Inflammatory macrophage (primary cell): ENCODE measurements around the gene H2BK1.

Source experiments
- DNase-seq, 2 donors: peaks; one replicate each; pipeline ENCODE4 v3.0.0-alpha.2; 2020 to 2022

H2BK1 gene

DNA sequence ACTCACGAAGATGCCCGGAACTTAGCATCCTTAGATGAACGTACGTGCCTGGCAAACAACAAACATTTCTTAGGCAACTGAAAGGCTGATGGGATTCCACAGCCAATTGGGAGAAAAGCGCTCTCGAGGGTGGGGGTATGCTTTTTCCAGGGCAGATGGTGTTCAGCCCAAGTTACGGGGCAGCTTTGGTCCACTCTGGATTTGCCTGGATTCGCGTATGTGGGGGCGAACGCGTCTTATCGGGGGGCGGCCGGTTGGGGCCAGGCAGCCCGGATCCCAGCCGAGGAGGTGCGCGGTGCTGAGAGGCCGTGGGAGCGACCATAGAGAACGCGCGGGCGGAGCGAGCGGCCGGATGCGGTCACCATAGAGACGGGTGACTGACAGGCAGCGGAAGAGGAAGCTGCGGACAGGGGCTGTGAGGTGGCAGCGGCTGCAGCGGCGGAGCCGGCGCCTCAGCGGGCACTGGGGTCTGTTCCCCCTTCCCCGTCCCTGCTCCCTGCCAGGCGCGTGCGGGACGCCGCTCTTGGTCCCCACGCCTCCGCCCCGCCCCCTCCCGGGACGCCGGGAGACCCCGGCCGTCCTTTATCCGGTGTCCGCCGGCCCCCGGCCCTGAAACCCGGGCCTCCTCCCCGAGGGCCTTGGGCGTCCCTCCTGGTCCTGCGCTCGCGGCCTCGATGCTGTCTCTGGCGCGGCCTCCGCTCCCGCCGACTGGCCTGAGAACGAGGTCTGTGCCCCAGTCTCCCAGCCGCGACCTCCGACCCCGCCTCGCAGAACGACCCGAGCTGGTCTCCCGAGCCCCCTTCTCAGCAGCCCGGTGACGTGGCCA is 22.0 kb upstream of the H2BK1 start, which contains the start of gene CHPF2:
CHPF2 (plus strand) TSS at position 393 of the 826 bp plus-strand sequence. CDS start 1,529 bp downstream, outside the sequence.
- peak; percentile 90 to 93 for DNase-seq

GRCh38 chr7:151231080-151231479 is 20.8 kb upstream of the H2BK1 start:
- DNase-seq = no peak

DNA sequence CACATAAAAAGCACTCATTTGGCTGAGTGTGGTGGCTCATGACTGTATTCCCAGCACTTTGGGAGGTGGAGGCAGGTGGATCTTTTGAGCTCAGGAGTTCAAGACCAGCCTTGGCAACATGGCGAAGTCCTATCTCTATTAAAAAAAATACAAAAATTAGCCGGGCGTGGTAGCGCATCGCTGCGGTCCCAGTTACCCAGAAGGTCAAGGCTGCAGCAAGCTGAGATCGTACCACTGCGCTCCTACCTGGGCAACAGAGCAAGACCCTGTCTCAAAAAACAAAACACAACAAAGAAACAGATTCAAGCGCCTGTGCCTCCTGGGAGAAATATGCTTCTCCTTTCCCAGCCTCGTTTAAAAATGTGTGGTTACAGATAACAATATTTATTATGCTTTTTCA is 19.0 kb upstream of the H2BK1 start:
- DNase-seq = no peak

- DNase-seq = no peak
These were observed 18.0 kb upstream of the H2BK1 start for GRCh38 chr7:151228024-151228866.

DNA sequence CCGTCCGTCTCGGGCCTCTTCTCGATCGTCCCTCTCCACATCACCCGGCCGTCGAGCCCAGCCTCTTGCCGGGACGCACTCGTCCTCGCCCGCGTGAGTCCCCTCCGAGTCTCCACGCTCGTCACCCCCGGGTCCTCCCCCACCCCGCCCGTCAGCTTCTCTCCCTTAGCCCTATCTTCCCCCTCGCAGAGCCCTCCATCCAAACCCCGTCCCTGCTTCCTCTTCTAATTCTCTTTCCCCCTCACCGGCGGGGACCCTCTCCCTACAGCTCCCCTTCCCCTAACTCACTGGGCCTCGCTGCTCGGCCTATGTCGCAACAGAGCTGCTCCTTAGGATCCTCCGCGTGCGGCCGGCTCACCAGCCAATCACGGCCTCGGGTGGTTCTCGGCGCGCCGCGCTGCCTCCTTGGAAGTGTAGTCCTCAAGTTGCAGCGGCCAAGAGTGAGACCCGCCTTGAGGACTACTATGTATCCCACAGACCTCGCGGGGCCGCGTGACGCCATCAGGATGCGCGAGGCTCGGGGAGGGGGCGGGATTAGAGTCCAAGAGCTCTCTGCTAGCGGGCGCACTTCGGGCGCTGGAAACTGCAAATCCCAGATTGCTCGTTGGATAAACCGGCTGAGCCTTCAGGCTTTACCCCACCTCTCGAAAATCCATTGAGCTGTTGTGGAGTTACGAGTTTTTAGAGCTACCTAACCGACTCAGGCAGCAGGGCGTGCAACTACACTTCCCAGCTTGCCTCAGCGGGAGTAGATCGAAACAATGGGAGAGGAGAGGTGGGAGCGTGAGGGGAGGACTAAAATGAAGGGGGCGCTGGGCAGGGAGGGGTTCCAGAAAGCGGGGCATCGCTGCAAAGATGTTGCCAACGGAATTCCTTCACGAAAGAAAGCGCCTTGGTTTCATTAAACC is 16.8 kb upstream of the H2BK1 start, which contains the start of gene ABCF2:
ABCF2 (minus strand) TSS at position 331 of the 908 bp plus-strand sequence. CDS start 747 bp downstream, outside the sequence.
- DNase-seq = peak; percentile 99

DNA sequence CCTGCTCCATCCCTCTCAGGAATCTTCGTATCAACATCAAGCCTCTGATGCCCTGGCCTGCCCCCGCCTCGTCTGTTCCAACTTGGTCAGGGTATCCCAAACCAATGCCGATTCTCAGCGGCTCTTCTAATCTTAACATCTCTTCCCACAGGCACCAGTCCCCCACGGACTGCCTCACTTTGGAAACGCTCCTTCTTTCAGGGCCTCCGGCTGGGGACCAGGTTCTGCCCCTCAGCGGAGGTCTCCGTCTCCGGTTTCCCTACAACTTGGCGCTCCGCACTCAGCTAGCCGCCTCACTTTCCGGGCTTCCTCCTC is 16.2 kb upstream of the H2BK1 start:
- peak in 1 of 2 donors; percentile 21 for DNase-seq

DNA sequence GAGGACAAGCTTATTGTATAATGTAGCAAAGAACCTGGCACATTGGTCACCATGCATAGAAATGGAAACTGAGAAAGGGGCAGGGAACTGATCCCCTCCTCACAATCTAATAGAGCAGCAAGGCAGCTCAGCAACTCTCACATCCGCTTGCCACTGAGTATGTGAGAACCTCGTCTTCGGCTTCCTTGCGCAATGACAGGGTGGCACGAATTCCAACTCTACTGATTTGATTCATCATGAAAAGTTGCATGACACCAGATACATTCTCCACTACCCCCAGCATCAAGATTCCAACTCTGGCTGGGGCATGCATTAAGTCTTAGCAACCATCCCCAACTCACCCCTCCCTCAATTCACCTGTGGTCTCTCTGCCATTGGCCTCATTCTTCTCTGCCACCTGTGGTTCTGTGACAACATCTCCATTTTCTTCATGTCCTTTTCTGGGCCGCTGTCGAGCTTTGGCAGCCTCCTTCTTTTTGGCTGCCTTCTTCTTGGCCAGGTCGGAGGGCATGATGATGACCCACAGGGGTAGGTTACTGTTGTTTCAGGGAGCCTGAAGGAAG is 15.7 kb upstream of the H2BK1 start:
- peak in 1 of 2 donors; percentile 23 for DNase-seq

- DNase-seq = no peak
These were observed 13.4 kb upstream of the H2BK1 start for GRCh38 chr7:151223728-151224127.

DNA sequence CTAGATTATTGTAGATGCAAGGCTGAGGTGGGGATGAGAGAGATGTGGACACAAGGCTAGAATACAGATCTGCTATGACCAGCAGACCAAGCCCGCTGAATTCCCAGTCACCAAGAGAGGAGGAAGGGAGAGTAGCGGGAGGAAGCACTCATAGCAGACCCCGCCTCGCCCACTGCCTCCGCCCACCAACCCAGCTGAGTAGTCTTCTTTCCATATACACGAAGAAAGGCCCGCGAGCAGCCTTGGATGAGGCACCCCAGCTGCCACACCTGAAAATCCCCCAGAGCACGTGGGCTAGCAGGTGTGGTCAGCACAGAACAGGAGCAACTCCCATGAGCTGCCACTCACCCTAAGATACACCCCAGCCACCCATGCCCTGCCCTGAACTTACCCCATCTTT is 7.9 kb upstream of the H2BK1 start:
- DNase-seq = no peak

DNA sequence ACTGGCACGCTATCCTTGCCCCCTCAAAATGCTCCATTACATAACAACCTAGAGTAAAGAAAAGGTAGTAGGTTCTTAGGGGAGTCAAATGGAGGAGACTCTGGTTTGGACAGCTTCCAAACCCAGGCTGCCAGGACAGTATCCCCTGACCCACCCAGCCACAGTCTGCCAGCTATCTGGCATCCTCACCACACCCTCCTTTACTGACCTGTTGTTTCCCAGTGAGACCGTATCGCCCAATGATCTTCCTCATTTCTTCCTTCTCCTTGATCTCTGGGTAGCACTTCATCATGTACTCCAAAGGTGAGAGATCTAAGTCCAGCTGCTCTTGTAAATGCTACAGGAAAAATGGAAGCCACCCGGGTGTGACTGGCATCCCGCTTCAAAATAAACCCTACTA is 5.1 kb upstream of the H2BK1 start:
- DNase-seq = no peak

DNA sequence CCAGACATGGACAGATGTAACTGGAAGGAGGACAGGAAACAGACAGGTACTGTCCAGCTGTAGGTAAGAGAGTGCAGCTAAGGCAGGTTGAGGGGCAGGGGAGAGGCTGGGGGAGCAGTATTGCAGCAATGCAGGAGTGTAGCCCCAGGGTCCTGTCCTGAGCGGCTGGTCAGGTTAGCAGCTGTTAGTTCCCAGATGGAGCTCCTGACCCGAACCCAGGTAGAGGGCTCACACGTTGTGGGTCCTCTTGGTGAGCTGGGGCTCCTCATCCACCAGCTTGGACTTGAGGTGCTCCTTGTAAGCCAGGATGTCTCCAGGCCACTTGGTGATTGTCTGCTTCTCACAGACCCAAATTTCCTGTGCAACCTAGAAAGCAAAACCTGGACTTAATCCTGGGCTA is 3.5 kb upstream of the H2BK1 start:
- DNase-seq = no peak

GRCh38 chr7:151212626-151213025 is 2.3 kb upstream of the H2BK1 start:
- no peak for DNase-seq

GRCh38 chr7:151211155-151211772 is 976 bp upstream of the H2BK1 start:
- DNase-seq = no peak

DNA sequence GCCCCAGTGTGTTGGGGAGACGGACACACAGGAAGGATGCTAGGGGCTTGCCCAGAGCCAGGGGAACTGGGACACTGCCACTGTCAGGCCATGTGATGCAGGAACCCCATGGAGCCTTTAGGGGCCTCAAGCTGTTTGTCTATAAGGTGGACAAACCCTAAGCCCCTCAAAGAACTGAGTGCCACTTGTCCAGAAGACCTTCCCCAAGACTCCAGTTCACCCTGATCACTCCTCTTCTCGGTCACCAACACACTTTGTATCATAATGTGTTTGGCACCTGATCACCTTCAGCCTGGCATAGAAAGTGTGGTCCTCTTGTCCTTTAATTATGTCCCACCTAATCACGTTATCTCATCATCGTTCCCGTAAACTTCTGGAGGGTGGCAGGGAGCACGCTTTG is 700 bp downstream of the H2BK1 start:
- no peak for DNase-seq

GRCh38 chr7:151208253-151208862 is 1.9 kb downstream of the H2BK1 start:
- no peak for DNase-seq

GRCh38 chr7:151207804-151208203 is 2.5 kb downstream of the H2BK1 start:
- no peak for DNase-seq

DNA sequence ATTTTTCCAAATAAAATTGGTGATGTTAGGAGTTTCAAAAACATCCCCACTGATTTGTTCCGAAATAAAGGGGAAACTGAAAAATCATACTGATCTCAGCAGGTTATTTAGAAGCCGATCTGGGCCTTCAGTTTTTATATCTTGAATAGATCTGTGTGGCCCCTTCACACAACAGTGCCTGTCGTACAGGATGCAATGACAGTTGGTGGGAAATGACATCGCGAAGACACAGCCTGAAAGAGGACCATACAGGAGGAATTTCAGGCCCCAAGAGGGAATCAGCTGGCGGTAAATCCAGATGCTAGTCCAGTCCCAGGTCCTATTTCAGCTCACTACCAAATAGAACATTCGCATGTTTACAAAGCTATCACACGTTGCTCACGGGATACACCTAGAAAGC is 3.0 kb downstream of the H2BK1 start:
- DNase-seq = no peak

- no peak for DNase-seq
These were observed 3.4 kb downstream of the H2BK1 start for GRCh38 chr7:151206914-151207313.

- no peak for DNase-seq
These were observed 4.6 kb downstream of the H2BK1 start for GRCh38 chr7:151205730-151206129.

DNA sequence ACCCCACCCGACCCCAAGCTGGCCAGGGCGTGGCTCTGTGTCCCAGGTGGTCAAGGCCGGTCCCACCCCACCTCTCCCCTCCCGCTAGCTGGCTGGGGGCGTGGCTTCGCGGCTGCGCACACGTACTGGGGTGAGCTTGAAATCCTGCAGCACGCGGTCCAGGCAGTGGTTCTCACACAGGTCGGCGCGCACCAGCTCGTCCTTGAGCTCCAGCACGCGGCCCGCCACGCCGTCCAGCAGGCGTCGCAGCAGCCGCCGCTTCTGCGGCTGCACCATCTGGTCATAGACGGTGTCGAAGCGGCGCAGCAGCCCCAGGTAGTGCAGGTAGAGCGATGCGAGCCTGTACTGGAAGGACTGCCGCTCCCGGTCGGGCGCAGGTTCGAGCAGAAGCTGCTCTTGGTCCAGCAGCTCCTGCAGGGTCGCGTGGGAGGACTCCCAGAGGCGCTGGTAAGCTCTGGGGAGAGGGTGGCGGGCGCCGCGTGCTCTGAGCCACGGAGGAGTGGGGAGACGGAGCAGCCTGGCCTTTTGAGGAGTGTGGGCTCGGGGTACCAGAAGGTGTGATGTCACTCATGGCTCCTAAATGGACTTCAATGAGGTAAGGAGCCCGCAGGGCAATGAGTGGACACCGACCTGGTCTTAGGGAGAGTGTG is 5.8 kb downstream of the H2BK1 start:
- no peak for DNase-seq

GRCh38 chr7:151202836-151203235 is 7.5 kb downstream of the H2BK1 start:
- no peak for DNase-seq
